ENCODE measurements around the gene PHACTR1.

- TF ChIP-seq RAD21 (IDR thresholded peaks at IDR 0.05; ENCODE audit: low read length) = no peak
- TF ChIP-seq CTCF (conservative IDR thresholded peaks at IDR 0.05; ENCODE audit: low read depth, low read length) = no peak
- no peak for TF ChIP-seq MXI1 (IDR thresholded peaks at IDR 0.05; ENCODE audit: borderline replicate concordance, low read depth, low read length)
- TF ChIP-seq POLR2A (IDR thresholded peaks at IDR 0.05; ENCODE audit: low read depth, low read length) = no peak
- no peak for TF ChIP-seq CEBPB (IDR thresholded peaks at IDR 0.05; ENCODE audit: low read depth, low read length)
- TF ChIP-seq ELK1 (IDR thresholded peaks at IDR 0.05; ENCODE audit: borderline replicate concordance, low read depth, low read length) = no peak
- TF ChIP-seq SMC3 (IDR thresholded peaks at IDR 0.05; ENCODE audit: low read depth, low read length) = no peak
- no peak for TF ChIP-seq USF2 (IDR thresholded peaks at IDR 0.05; ENCODE audit: low read depth, low read length)
- TF ChIP-seq RFX5 (IDR thresholded peaks at IDR 0.05; ENCODE audit: low read depth, low read length) = no peak
- no peak for TF ChIP-seq RCOR1 (IDR thresholded peaks at IDR 0.05; ENCODE audit: insufficient replicate concordance, low read length)
- TF ChIP-seq NFE2L2 (IDR thresholded peaks at IDR 0.05; ENCODE audit: low read depth, low read length) = no peak
- TF ChIP-seq MAZ (IDR thresholded peaks at IDR 0.05; ENCODE audit: borderline replicate concordance, low read depth, low read length) = no peak
Measured at GRCh38 chr6:13260101-13260598, 543.6 kb downstream of the PHACTR1 start.
